ENCODE data around the gene WNT10A.

GRCh38 chr2:218897394-218898108 lies 16.9 kb downstream of the WNT10A start:
- TF ChIP-seq POLR2A (IDR thresholded peaks at IDR 0.05; ENCODE audit: low read length) = no peak
- TF ChIP-seq BHLHE40 (IDR thresholded peaks at IDR 0.05; ENCODE audit: low read depth, low read length) = no peak
- TF ChIP-seq, protein P1, sequence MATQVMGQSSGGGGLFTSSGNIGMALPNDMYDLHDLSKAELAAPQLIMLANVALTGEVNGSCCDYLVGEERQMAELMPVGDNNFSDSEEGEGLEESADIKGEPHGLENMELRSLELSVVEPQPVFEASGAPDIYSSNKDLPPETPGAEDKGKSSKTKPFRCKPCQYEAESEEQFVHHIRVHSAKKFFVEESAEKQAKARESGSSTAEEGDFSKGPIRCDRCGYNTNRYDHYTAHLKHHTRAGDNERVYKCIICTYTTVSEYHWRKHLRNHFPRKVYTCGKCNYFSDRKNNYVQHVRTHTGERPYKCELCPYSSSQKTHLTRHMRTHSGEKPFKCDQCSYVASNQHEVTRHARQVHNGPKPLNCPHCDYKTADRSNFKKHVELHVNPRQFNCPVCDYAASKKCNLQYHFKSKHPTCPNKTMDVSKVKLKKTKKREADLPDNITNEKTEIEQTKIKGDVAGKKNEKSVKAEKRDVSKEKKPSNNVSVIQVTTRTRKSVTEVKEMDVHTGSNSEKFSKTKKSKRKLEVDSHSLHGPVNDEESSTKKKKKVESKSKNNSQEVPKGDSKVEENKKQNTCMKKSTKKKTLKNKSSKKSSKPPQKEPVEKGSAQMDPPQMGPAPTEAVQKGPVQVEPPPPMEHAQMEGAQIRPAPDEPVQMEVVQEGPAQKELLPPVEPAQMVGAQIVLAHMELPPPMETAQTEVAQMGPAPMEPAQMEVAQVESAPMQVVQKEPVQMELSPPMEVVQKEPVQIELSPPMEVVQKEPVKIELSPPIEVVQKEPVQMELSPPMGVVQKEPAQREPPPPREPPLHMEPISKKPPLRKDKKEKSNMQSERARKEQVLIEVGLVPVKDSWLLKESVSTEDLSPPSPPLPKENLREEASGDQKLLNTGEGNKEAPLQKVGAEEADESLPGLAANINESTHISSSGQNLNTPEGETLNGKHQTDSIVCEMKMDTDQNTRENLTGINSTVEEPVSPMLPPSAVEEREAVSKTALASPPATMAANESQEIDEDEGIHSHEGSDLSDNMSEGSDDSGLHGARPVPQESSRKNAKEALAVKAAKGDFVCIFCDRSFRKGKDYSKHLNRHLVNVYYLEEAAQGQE (IDR thresholded peaks at IDR 0.05) = no peak
- TF ChIP-seq, protein P2, sequence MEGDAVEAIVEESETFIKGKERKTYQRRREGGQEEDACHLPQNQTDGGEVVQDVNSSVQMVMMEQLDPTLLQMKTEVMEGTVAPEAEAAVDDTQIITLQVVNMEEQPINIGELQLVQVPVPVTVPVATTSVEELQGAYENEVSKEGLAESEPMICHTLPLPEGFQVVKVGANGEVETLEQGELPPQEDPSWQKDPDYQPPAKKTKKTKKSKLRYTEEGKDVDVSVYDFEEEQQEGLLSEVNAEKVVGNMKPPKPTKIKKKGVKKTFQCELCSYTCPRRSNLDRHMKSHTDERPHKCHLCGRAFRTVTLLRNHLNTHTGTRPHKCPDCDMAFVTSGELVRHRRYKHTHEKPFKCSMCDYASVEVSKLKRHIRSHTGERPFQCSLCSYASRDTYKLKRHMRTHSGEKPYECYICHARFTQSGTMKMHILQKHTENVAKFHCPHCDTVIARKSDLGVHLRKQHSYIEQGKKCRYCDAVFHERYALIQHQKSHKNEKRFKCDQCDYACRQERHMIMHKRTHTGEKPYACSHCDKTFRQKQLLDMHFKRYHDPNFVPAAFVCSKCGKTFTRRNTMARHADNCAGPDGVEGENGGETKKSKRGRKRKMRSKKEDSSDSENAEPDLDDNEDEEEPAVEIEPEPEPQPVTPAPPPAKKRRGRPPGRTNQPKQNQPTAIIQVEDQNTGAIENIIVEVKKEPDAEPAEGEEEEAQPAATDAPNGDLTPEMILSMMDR (IDR thresholded peaks at IDR 0.05) = no peak
- TF ChIP-seq KDM1A (IDR thresholded peaks at IDR 0.05; ENCODE audit: low read depth) = no peak
- no peak for TF ChIP-seq SREBF2 (IDR thresholded peaks at IDR 0.05)
- TF ChIP-seq EP300 (IDR thresholded peaks at IDR 0.05) = no peak
- no peak for TF ChIP-seq SMC3 (IDR thresholded peaks at IDR 0.05)
- no peak for TF ChIP-seq MAX (IDR thresholded peaks at IDR 0.05)
